ENCODE results near the gene PLXNB2.

PLXNB2 gene

GRCh38 chr22:50314455-50315288 is 7.2 kb upstream of the PLXNB2 start:
- Histone ChIP-seq H3K36me3 (ENCODE audit: control insufficient read depth, insufficient read depth, low read length) (no peaks in the 10 kb centered on the region), H3K9ac (ENCODE audit: low read depth, low read length) (no peak overlapping the region), H3K27me3 (ENCODE audit: control insufficient read depth, insufficient read depth, low read length) (no peaks in the 10 kb centered on the region), H3K4me3 (ENCODE audit: low read depth, low read length) (no peak overlapping the region), H3K4me1 (ENCODE audit: control insufficient read depth, insufficient read depth, low read length) (no peaks in the 10 kb centered on the region), H3K9me3 (ENCODE audit: control insufficient read depth, insufficient read depth, low read length) (no peaks in the 10 kb centered on the region)

DNA sequence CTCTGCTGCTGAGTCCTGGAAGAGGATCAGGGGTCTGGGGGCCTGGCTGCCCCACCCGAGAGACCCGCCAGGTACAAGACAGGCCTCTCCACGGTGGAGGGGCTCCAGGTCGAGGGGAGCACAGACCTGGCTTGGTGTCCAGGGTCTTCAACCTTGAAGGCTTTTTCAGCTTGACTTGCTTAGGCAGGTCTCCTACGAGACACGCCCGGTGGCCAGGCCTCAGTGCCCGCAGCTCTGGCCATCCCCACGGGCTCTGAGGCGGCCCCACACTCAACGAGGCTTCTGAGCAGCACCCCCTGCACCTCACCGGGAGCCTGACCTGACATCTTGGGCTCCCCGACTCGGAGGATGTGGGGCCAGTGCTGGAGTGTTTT is 6.6 kb upstream of the PLXNB2 start:
- Histone ChIP-seq H3K4me1 (ENCODE audit: control insufficient read depth, insufficient read depth, low read length) (no peaks in the 10 kb centered on the region), H3K36me3 (ENCODE audit: control insufficient read depth, insufficient read depth, low read length) (no peaks in the 10 kb centered on the region), H3K4me3 (ENCODE audit: low read depth, low read length) (no peak overlapping the region), H3K9ac (ENCODE audit: low read depth, low read length) (no peak overlapping the region), H3K9me3 (ENCODE audit: control insufficient read depth, insufficient read depth, low read length) (no peaks in the 10 kb centered on the region), H3K27me3 (ENCODE audit: control insufficient read depth, insufficient read depth, low read length) (no peaks in the 10 kb centered on the region)

GRCh38 chr22:50313600-50313999 is 6.2 kb upstream of the PLXNB2 start:
- Histone ChIP-seq H3K9me3 (ENCODE audit: control insufficient read depth, insufficient read depth, low read length) (no peaks in the 10 kb centered on the region), H3K27me3 (ENCODE audit: control insufficient read depth, insufficient read depth, low read length) (no peaks in the 10 kb centered on the region), H3K36me3 (ENCODE audit: control insufficient read depth, insufficient read depth, low read length) (no peaks in the 10 kb centered on the region), H3K9ac (ENCODE audit: low read depth, low read length) (no peak overlapping the region), H3K4me1 (ENCODE audit: control insufficient read depth, insufficient read depth, low read length) (no peaks in the 10 kb centered on the region), H3K4me3 (ENCODE audit: low read depth, low read length) (no peak overlapping the region)

DNA sequence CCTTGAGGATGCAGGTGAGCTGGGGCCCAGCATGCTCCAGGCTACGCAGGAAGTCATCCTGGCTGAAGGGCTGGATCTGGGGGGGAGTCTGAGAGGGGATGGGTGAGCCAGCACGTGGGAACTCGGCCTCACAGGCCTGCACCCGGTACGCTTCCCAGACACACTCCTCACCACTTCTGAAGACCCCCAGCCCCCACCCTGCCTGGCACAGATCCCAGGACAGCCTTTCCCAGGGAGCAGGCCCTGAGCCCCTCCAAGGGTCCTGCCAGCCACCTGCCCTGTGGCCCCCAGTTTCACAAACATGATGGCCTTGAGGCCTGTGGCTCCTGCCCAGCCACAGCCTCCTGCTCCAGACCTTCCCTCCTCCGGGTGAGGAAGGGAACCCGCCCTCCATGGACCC is 5.6 kb upstream of the PLXNB2 start:
- Histone ChIP-seq H3K9me3 (ENCODE audit: control insufficient read depth, insufficient read depth, low read length) (no peaks in the 10 kb centered on the region), H3K4me1 (ENCODE audit: control insufficient read depth, insufficient read depth, low read length) (no peaks in the 10 kb centered on the region), H3K36me3 (ENCODE audit: control insufficient read depth, insufficient read depth, low read length) (no peaks in the 10 kb centered on the region), H3K9ac (ENCODE audit: low read depth, low read length) (no peak overlapping the region), H3K4me3 (ENCODE audit: low read depth, low read length) (no peak overlapping the region), H3K27me3 (ENCODE audit: control insufficient read depth, insufficient read depth, low read length) (no peaks in the 10 kb centered on the region)

DNA sequence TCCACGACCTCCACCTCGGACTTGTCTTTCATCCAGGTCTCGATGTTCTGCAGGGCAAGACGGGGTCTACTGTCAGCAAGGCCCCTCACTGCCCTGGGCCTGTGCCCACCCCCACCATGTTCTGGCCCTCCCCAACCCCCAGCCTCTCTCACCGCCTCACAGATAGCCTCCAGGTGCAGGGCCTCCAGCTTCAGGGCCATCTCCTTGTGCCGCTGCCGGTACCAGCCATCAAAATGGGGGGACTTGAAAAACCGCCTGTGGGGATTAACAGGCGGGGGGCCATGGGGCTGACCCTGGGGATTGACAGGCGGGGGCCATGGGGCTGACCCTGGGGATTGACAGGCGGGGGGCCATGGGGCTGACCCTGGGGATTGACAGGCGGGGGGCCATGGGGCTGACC is 4.9 kb upstream of the PLXNB2 start:
- Histone ChIP-seq H3K36me3 (ENCODE audit: control insufficient read depth, insufficient read depth, low read length) (no peaks in the 10 kb centered on the region), H3K27me3 (ENCODE audit: control insufficient read depth, insufficient read depth, low read length) (no peaks in the 10 kb centered on the region), H3K4me1 (ENCODE audit: control insufficient read depth, insufficient read depth, low read length) (no peaks in the 10 kb centered on the region), H3K9me3 (ENCODE audit: control insufficient read depth, insufficient read depth, low read length) (no peaks in the 10 kb centered on the region), H3K4me3 (ENCODE audit: low read depth, low read length) (no peak overlapping the region), H3K9ac (ENCODE audit: low read depth, low read length) (no peak overlapping the region)

DNA sequence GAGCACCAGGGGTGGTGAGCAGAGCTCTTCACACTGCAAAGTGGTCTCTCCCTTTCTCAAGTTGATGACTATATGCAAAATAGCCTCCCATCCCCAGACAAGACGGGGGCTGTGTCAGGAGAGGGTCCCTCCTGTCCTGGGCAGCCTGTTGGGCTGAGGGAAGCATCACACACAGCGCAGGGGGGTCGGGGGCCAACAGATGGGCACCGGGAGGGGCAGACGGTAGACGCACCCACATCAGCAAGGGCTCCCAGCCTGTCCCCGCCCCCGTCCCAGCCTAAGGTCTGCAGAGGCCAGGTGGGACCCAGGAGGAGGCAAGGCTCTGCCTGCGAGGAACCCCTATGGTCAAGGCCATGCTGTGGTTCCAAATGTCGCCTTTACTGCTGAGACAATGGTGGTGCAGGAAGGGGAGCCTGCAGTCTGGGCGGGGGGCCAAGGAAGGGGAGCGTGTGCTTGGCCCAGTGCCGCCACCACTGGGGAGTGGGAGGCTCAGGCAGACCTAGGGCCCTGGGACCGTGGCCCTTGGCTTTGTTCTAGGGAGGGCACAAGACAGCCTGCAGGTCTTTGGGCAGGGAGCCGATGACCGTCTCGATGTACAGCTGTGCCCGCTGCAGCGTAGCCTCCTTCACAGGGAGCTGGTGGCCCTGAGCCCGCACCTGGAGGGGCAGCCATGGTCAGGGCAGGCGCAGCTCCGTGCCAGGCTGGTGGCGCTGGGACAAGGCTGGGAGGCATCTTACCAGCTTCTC is 4.3 kb upstream of the PLXNB2 start:
- Histone ChIP-seq H3K4me3 (ENCODE audit: low read depth, low read length) (no peak overlapping the region), H3K27me3 (ENCODE audit: control insufficient read depth, insufficient read depth, low read length) (no peaks in the 10 kb centered on the region), H3K36me3 (ENCODE audit: control insufficient read depth, insufficient read depth, low read length) (no peaks in the 10 kb centered on the region), H3K9me3 (ENCODE audit: control insufficient read depth, insufficient read depth, low read length) (no peaks in the 10 kb centered on the region), H3K4me1 (ENCODE audit: control insufficient read depth, insufficient read depth, low read length) (no peaks in the 10 kb centered on the region), H3K9ac (ENCODE audit: low read depth, low read length) (no peak overlapping the region)

- no peak overlapping the region for H3K9ac ChIP-seq (ENCODE audit: low read depth, low read length)
- H3K4me1 ChIP-seq (ENCODE audit: control insufficient read depth, insufficient read depth, low read length) = peaks cover 3% of the 10 kb centered on the region
- H3K9me3 ChIP-seq (ENCODE audit: control insufficient read depth, insufficient read depth, low read length) = no peaks in the 10 kb centered on the region
- H3K27me3 ChIP-seq (ENCODE audit: control insufficient read depth, insufficient read depth, low read length) = no peaks in the 10 kb centered on the region
- no peaks in the 10 kb centered on the region for H3K36me3 ChIP-seq (ENCODE audit: control insufficient read depth, insufficient read depth, low read length)
- no peak overlapping the region for H3K4me3 ChIP-seq (ENCODE audit: low read depth, low read length)
Observed at GRCh38 chr22:50310949-50311444, 3.6 kb upstream of the PLXNB2 start.

DNA sequence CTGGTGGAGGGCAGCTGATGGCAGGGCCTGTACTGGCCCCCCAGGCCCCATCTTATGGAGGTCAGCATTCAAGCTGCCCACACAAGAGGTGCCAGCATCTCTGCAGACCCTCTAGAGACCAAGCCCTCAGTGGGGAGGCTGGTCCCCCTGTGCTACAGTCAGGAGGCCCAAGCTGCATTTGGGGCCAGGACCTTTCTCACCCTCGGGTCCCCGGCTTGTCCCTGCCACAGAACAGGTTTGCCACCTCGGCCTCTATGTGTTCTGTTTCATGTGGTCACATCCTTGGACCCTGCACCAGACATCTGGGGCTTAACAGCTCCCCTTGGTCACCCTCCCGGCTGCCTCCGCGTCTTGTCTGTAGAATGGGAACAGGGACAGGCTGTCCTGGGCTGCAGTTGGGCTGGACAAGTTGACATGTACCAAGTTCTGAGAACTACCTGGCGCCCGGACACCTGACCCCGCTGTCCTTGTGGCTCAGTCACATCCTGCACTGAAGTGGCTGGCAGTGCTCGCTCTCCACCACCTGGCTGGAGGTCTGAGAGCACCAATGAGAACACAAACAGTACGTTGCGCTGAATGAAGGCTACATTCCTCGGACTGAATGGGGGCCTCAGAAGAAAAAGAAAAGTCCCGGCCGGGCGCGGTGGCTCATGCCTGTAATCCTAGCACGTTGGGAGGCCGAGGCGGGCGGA is 2.7 kb upstream of the PLXNB2 start:
- Histone ChIP-seq H3K9ac (ENCODE audit: low read depth, low read length) (no peak overlapping the region), H3K4me3 (ENCODE audit: low read depth, low read length) (no peak overlapping the region), H3K9me3 (ENCODE audit: control insufficient read depth, insufficient read depth, low read length) (no peaks in the 10 kb centered on the region), H3K4me1 (ENCODE audit: control insufficient read depth, insufficient read depth, low read length) (peaks cover 3% of the 10 kb centered on the region), H3K36me3 (ENCODE audit: control insufficient read depth, insufficient read depth, low read length) (no peaks in the 10 kb centered on the region), H3K27me3 (ENCODE audit: control insufficient read depth, insufficient read depth, low read length) (no peaks in the 10 kb centered on the region)

DNA sequence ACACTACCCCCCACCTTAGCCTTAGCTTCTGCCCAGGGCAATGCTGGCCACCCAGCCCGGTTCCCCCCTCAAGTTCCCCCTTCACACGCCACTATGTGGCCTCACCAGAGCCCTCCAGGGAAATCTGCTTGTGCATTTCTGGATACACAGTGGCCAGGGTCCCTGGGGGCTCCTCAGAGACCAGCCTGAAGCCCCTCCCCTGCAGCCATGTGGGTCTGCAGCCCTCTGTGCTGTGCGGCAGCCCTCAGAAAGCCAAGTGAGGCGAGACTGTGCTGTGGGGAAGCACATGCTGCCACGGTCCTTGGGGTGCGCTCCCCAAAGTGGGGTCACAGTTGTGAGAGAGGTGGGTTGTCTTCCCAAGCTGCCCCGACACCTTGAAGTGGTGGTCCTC is 2.1 kb upstream of the PLXNB2 start:
- Histone ChIP-seq H3K27me3 (ENCODE audit: control insufficient read depth, insufficient read depth, low read length) (no peaks in the 10 kb centered on the region), H3K9ac (ENCODE audit: low read depth, low read length) (no peak overlapping the region), H3K4me1 (ENCODE audit: control insufficient read depth, insufficient read depth, low read length) (peaks cover 3% of the 10 kb centered on the region), H3K4me3 (ENCODE audit: low read depth, low read length) (no peak overlapping the region), H3K36me3 (ENCODE audit: control insufficient read depth, insufficient read depth, low read length) (no peaks in the 10 kb centered on the region), H3K9me3 (ENCODE audit: control insufficient read depth, insufficient read depth, low read length) (no peaks in the 10 kb centered on the region)

- no peak overlapping the region for H3K4me3 ChIP-seq (ENCODE audit: low read depth, low read length)
- no peaks in the 10 kb centered on the region for H3K36me3 ChIP-seq (ENCODE audit: control insufficient read depth, insufficient read depth, low read length)
- H3K27me3 ChIP-seq (ENCODE audit: control insufficient read depth, insufficient read depth, low read length) = no peaks in the 10 kb centered on the region
- no peak overlapping the region for H3K9ac ChIP-seq (ENCODE audit: low read depth, low read length)
- peaks cover 3% of the 10 kb centered on the region for H3K4me1 ChIP-seq (ENCODE audit: control insufficient read depth, insufficient read depth, low read length)
- no peaks in the 10 kb centered on the region for H3K9me3 ChIP-seq (ENCODE audit: control insufficient read depth, insufficient read depth, low read length)
Observed at GRCh38 chr22:50308986-50309600, 1.6 kb upstream of the PLXNB2 start.

GRCh38 chr22:50308597-50308935 is 1.1 kb upstream of the PLXNB2 start:
- Histone ChIP-seq H3K9ac (ENCODE audit: low read depth, low read length) (no peak overlapping the region), H3K27me3 (ENCODE audit: control insufficient read depth, insufficient read depth, low read length) (no peaks in the 10 kb centered on the region), H3K9me3 (ENCODE audit: control insufficient read depth, insufficient read depth, low read length) (no peaks in the 10 kb centered on the region), H3K4me3 (ENCODE audit: low read depth, low read length) (no peak overlapping the region), H3K4me1 (ENCODE audit: control insufficient read depth, insufficient read depth, low read length) (peaks cover 3% of the 10 kb centered on the region), H3K36me3 (ENCODE audit: control insufficient read depth, insufficient read depth, low read length) (peaks cover 3% of the 10 kb centered on the region)
